Activated CD8-positive, alpha-beta memory T cell treated with anti-CD3 and anti-CD28 coated beads for 24 hours (primary cell): Measurements from ENCODE around the gene PIGQ.

Experiments
- DNase-seq: peaks from one replicate; pipeline ENCODE4 v3.0.0-alpha.2; 2020

PIGQ gene

DNA sequence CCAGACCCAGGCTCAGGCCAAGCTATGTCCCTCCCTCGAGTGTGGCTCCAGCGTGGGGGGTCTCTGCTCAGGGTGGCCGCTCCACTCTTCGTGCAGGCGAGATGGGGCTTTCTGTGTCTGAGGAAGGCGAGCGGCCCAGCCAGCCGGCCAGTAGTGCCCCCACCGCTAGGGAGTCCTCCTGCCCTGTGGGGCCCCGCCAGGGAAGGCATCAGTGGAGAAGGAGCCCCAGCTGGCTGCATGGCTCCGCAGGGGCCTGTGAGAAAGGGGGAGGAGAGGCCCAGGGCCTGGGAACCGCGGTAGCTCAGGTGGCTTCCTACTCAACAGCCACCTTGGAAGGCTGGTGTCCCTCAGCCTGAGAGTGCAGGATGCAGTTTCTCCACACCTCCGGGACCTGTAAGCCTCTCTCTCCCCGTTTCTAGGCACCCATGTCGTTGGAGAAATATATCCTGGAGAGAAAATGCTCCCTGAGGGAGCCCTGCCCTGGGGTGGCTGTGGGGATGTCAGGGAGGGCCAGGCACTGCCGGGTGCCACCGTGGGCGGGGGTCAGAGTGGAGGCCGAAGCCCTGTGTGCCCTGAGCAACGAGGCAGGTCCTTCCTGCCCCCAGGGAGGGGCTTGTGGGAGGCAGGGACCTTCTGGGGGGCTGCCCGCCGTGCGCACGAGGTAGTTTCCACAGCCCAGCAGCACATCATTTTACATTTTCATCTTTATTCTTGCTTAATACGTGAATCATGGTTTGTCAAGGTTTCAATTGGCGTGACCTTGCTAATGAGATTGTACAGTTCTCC is 3.3 kb downstream of the PIGQ start:
- no peak for DNase-seq

DNA sequence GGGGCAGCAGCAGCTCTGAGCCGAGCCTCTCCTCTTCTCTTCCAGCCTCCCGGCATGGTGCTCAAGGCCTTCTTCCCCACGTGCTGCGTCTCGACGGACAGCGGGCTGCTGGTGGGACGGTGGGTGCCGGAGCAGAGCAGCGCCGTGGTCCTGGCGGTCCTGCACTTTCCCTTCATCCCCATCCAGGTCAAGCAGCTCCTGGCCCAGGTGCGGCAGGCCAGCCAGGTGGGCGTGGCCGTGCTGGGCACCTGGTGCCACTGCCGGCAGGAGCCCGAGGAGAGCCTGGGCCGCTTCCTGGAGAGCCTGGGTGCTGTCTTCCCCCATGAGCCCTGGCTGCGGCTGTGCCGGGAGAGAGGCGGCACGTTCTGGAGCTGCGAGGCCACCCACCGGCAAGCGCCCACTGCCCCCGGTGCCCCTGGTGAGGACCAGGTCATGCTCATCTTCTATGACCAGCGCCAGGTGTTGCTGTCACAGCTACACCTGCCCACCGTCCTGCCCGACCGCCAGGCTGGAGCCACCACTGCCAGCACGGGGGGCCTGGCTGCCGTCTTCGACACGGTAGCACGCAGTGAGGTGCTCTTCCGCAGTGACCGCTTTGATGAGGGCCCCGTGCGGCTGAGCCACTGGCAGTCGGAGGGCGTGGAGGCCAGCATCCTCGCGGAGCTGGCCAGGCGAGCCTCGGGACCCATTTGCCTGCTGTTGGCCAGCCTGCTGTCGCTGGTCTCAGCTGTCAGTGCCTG is 4.4 kb downstream of the PIGQ start:
- DNase-seq, result no peak

DNA sequence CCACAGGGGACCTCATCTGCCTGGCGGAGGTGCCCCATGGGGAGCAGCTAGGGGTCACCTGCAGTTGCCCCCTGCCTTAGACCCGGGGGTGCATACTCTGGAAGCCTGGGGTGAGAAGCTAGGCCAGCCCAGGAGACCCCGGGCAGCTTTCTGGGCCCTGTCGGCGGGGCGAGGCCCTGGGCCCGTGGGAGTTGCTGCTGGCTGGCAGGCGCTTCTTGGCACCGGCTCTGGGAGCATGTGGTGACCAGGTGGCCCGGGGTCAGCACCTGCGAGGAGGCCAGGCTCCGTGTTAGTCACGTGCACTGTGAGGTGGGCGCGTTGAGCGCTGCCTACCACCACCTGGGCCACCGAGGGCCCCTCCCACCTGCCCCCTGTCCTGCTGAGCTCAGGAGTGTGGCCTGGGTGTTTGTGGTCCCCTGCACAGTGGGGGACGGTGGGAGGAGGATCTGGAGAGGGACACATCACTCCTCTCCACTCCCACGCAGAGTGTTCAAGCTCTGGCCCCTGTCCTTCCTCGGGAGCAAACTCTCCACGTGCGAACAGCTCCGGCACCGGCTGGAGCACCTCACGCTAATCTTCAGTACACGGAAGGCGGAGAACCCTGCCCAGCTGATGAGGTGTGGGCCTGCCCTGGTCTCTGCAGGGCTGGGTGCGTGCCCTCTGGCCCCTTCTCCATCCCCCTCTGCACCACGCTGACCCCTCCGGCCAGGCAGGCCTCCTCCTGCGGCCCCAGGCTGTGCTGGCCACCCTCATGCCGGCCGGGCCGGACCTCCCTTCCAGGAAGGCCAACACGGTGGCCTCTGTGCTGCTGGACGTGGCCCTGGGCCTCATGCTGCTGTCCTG is 5.8 kb downstream of the PIGQ start:
- no peak for DNase-seq

DNA sequence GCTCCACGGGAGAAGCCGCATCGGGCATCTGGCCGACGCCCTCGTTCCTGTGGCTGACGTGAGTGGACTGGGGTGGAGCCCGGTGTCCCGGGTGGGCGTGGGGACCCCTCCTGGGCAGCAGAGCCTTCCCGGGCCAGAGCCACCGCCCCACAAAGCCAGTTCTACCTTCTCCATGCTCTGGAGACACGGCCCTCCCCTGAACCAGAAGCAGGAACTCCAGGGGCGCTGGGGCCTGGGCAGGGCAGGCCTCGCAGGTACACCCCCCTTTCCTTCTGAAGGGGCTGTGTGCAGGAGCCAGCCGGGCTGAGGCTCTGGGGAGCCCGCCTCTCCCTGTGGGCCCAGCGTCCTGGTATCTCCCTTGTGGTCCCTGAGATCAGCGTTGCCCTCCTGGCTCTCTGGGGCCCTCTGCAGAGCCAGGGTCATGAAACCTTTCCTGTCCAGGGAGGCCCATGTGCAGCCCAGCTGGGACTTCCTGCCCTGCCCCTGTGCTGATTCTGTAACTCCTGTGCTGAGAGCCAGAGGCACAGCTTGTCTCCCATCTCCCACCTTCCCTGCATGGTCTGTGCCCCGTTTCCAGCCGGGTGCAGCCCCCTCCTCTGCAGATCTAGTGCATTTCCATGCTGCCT is 6.5 kb downstream of the PIGQ start:
- DNase-seq, result no peak

DNA sequence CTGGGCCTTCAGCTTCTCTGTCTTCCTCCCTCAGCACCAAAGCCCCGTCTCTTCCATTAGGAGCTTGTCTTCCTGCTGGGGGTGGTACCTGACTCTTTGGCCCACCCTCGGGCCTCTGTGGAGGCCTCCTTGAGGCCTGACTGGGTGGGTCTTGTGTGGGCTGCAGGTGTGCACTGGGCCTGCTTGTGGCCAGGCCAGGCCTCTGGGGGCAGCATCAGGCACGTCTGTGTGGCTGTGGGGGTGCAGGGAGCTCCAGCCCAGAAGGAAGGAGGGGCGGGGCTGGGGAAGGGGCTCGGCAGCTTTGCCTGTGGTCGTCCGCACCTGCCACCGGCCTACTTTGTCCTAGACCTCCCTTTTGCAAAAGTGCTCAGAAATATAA is 7.0 kb downstream of the PIGQ start:
- DNase-seq, result no peak

DNA sequence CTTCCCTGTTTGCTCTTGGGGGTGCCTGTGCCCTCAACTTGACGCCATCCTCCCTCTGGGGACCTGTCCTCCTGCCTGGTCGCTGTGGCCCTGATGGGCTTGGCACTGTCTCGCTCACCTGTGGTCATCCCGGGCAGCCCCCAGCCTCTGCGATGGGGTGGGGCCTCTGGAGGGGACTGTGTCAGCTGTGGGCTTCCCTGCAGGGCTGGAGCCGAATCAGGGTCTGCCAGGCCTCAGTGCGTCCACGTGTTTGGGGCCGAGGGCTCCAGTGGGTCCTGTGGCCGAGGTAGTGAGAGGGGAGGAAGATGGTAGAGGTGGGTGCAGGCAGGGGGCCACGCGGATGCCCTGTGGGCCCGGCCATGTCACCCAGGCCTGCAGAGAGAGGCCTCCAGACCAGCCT is 8.0 kb downstream of the PIGQ start:
- DNase-seq, result no peak

DNA sequence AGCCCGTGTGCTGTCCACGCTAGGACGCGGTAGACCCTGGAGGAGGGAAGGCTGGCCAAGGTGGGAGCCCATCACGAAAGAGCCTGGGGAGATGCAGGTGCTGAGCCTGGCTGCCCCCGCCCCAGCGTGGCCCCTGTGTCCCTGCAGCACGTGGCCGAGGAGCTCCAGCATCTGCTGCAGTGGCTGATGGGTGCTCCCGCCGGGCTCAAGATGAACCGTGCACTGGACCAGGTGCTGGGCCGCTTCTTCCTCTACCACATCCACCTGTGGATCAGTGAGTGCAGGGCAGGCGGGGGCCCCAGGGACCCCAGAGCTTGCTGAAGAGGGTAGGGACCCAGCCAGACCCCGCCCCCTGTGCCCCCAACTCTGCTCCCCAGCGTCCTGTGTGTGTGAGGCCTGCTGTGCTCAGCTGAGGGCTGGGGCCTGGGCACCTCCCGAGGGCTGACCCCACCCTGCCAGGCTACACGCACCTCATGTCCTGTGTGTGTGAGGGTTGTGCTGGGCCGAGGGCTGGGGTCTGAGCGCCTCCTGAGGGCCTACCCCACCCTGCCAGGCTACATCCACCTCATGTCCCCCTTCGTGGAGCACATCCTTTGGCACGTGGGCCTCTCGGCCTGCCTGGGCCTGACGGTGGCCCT is 8.6 kb downstream of the PIGQ start:
- no peak for DNase-seq

DNA sequence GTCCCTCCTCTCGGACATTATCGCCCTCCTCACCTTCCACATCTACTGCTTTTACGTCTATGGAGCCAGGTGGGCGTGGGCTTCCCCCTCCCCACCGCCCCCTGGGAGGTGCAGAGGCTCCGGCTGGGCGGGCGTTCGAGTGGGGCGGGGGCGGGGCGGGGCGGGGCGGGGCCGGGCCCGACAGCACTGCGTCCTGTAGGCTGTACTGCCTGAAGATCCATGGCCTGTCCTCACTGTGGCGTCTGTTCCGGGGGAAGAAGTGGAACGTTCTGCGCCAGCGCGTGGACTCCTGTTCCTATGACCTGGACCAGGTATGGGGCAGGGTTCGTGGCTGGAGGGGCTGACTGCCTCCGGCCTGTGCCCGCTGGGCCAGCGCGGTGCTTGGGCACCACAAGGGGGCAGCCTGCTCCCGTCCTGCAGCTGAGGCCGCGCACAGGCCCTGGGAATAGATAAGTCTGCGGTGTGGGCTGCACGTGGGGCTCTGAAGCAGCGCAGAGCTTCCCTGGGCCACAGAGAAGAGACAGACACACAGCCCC is 9.2 kb downstream of the PIGQ start:
- peak; percentile 84 for DNase-seq

DNA sequence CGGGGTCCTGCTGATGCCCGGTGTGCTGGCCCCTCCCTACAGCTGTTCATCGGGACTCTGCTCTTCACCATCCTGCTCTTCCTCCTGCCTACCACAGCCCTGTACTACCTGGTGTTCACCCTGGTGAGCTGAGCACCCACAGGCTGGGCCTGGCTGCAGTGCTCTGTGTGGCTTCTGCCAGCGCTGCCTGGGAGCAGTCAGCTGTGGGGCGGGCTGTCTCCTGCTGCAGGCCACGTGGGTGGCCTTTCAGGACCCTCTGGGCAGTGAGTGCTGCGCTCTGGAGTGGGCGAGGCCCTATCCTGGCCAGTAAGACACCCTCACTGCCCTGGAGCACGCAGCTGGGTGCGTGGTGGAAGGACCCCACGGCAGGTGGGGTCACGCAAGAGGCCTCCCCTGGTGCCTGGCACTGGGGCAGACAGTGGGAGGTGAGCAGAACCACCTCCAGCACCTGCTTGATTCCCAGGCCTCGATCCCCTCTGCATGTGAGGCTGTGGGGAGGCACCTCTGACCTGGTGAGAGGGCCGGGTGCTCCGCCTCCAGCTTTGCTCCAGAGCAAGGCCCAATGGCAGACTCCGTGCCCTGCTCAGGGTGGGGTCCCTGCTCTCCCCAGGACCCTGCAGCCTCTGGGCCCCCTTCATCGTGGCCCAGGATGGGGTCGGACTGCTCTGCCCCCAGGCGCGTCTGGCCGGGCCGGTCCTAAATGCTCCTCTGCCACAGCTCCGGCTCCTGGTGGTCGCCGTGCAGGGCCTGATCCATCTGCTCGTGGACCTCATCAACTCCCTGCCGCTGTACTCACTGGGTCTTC is 10.6 kb downstream of the PIGQ start:
- DNase-seq, result no peak

DNA sequence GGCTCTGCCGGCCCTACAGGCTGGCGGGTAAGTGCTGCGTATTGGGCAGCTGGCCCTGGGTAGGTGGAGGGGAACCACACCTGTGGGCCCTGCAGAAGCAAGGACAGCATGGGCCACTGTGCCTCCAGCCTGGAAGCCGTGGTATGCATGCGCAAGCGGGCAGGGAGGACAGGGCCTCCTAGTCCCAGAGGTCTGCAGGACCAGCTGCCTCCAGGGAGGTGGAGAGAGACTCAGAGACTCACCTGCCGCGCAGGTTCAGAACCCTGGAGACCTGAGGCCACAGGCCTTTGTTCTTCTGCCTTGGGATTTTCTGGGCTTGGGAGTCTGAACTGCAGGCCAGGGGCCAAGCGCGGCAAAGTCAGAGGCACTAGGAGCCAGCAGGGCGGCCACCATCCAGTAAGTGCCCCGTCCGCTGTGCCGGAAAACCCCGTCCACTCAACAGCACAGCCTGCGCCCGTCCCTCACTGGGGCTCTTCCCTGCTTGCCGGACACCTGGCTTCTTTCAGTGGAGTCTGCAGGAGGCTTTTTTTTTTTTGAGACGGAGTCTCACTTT is 11.3 kb downstream of the PIGQ start:
- DNase-seq, result no peak

DNA sequence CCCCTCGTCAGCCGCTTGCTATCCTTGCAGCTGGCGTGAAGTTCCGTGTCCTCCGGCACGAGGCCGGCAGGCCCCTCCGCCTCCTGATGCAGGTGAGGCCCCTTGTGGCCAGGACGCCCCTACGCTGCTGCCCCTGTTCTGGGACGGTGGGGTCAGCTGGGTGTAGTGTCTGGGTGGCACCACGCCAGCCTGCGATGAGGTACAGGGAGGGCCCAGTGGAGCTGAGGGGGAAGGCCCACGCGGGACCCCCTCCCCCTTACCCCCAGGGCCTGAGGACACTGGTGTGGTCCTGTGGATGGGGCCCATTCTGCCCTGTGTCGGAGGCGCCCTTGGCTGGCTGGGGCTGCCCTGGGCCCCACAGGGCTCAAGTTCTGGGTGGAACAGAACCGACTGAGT is 12.4 kb downstream of the PIGQ start:
- DNase-seq, result no peak

DNA sequence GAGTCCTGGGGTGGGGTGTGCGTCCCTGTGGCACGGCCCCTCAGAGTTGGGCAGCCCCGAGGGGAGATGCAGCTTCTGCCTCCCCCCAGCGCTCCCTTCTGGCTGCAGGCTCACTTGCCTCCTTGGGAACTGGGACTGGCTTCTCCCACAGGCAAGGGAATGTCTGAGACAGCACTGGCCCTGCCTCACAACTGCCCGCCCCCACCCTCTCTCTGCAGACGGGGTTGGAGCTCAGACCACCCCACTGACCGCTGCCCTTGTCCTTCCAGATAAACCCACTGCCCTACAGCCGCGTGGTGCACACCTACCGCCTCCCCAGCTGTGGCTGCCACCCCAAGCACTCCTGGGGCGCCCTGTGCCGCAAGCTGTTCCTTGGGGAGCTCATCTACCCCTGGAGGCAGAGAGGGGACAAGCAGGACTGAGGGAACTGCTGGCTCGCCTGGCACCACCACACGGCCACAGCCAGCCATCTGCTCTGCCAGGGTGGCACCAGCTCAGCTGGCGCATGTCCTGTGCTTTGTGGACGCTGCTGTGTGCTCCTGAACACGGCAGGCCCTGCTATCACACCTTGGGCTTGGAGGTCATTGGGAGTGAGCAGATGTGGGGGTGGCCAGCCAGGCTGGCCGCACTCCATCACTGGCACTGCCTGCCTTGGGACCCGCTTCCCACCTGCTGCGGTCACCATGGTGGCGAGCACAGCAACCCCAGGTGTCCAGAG is 13.0 kb downstream of the PIGQ start:
- no peak for DNase-seq

DNA sequence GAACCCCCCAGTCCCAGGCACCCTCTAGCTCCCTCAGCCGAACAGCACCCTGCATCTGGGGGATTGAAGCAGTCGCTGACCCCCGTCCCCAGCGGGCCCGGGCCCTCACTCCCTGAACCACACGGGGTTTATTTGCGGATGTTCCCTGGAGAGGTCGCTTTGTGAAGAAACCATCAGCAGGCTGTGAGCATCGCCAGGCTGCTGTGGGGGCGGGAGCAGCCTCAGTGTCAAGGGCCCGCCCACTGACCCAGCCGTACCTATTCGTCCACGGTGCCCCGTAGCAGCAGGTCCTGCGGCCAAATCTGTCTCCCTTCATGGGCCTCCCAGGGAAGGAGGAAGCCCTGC is 13.7 kb downstream of the PIGQ start:
- DNase-seq, result no peak

DNA sequence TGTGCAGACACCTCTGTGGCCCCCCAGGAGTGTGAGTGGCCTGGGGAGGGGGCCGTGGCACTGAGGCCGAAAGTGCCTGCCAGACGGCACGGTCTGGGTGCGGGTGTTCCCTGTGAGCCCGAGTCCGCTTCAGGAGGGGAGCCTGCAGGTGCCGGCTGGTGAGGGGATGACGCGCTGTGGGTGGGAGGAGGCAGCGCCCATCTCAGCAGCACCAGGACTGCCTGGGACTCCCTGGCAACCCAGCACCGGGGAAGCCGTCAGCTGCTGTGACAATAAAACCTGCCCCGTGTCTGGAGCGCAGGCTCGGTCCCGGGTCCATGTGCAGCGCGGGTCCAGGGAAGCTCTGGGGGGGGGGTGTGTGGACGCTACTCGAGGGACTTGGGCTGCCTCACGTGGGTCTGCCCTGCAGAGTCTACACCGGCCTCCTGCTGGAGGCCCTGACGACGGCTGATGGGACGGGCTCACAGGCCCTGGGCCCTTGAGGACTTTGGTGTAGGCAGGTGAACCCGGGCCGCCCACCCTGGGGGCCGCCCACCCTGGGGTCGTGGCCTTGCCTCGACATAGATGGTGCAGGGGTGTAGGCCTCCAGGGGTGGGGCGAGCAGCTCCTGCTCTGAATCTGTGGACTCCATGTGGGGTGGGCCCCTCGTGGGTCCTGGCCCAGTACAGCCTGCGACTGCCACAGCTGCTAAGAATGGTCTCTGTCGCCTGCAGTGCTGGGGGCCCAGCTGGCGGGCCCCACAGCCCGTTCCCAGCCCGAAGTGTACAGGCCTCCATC is 14.2 kb downstream of the PIGQ start:
- DNase-seq, result no peak

DNA sequence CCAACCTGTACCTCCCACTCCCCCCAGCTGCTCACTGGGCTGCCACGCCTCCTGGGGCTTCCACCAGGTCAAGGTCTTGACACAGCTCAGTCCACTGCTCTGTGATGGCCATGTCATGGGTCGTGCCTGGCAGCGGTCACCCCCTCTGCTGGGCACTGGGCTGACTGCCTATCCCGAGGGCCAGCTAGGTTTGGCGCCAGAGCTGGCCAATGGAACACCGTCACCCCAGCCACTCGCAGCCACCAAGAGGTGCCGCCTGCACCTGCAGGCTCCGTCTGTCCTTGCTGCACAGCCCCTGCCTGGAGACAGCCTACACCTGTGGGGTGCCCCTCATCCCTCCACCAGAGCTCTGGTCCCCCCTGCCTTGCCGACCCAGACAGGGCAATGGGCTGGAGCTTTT is 15.6 kb downstream of the PIGQ start:
- DNase-seq, result no peak

DNA sequence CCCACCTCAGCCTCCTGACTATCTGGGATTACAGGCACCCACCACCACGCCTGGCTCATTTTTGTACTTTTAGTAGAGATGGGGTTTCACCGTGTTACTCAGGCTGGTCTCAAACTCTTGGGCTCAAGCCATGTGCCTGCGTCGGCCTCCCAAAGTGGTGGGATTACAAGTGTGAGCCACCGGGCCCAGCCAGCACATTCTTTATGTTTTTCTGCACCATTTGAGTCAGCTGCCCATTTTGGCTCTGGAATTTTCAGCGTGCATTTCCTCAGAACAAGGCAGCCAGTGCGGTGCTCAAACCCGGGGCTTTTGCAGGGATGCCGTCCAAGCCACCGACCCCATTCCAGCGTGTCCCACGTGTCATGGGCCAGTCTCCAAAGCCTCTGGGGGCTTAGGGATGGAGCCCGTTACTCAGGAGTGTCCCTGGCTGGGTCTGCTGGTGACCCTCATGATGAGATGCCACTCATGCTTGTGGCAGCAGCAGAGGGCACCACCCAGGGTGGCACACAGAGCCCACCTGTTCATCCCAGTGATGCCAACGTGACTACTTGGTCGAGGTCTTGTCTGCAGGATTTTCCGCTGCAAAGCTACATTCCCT is 16.4 kb downstream of the PIGQ start:
- no peak for DNase-seq

DNA sequence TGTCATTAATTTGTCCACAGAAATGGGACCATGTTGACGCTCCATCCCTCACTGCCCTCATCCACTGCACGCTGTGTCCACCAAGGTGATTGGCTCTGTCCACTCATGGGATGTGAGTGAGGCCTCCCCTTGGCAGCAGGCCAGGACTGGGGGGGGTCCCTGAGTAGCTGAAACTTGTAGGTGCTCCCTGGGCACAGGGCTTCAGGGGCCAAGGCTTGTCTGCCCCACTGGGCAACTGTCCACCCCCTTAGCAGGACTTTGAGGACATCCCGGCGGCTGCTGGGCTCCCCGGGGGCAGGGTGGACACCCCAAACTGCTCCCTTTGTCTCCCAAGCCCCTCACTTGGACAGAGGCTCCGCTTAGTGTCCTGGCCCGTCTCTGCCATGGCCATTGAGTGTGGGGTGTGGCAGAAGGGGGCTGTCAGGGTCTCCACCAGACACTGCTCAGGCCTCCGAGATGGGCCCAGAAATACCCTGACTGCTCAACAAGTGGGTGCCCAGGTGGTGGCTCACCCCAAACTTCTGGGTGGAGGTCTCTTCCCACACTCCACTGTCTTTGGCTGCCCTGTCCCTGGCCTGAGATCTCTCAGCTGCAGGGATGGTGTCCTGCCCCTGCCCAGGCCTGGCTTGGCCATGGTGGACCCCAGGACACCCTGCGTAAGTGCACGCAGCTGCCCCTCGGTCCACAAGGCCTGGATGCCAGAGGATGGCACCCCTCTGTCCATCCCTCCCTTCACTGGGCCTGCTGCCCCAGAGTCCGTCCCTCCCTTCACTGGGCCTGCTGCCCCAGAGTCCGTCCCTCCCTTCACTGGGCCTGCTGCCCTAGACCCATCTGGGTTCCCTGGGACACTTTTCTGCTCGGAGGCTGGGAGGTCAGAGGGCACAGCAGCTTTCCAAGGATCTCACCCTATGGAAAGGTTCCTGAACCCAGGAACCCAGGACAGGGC is 17.1 kb downstream of the PIGQ start:
- no peak for DNase-seq

DNA sequence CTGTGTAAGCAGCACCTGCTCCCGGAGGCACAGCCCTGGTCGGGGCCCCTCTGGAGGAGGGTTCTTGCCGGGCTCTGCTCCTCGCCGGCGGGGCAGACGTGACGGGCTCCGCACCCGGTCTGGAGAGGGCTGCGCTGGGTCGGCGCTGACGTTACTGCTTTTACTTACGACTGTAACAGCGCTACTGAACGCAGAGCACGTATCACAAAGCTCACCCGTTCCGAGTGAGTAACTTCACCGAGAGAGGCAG is 18.8 kb downstream of the PIGQ start:
- peak; percentile 87 for DNase-seq
